Smooth muscle cell (in vitro differentiated cells): ENCODE measurements around the gene COPS2. TPM values are rescaled to one million over a fixed set of nuclear protein-coding genes. Genes with fewer than 3 reads are reported as not detected.

Experiments used
- DNase-seq: peaks from one replicate; lab custom pipeline; 2025; ENCODE audit not compliant: unreplicated experiment; lab: John Stamatoyannopoulos, UW
- H2AFZ ChIP-seq: fragments of 200-600 bp; sonication (generic); 2 replicates; pipeline ENCODE4 v1.6.0; 2016; ENCODE audit warnings: antibody characterized with exemption, low read depth, mild to moderate bottlenecking
- H3F3A ChIP-seq: fragments of 200-600 bp; sonication (generic); 2 replicates; pipeline ENCODE4 v1.6.0; 2017; ENCODE audit warnings: antibody characterized with exemption, low read depth
- H3K27ac ChIP-seq: fragments of 200-600 bp; sonication (generic); 2 replicates; pipeline ENCODE4 v1.5.1; 2016; ENCODE audit warnings: low read depth, mild to moderate bottlenecking
- H3K27me3 ChIP-seq: fragments of 200-600 bp; sonication (generic); 2 replicates; pipeline ENCODE4 v1.6.1; 2016; ENCODE audit warnings: low read depth, mild to moderate bottlenecking
- H3K36me3 ChIP-seq: fragments of 200-600 bp; sonication (generic); 2 replicates; pipeline ENCODE4 v1.5.1; 2016; ENCODE audit warnings: low read depth
- H3K4me1 ChIP-seq: fragments of 200-600 bp; sonication (generic); 2 replicates; pipeline ENCODE4 v1.5.1; 2016; ENCODE audit warnings: low read depth
- H3K4me2 ChIP-seq: fragments of 200-600 bp; sonication (generic); 2 replicates; pipeline ENCODE4 v1.6.0; 2016; ENCODE audit warnings: mild to moderate bottlenecking
- H3K4me3 ChIP-seq: fragments of 200-600 bp; sonication (generic); 2 replicates; pipeline ENCODE4 v1.5.1; 2016; ENCODE audit warnings: mild to moderate bottlenecking
- H3K79me2 ChIP-seq: fragments of 200-600 bp; sonication (generic); 2 replicates; pipeline ENCODE4 v1.6.0; 2016; ENCODE audit warnings: low read depth, mild to moderate bottlenecking
- H3K9ac ChIP-seq: fragments of 200-600 bp; sonication (generic); 2 replicates; pipeline ENCODE4 v1.6.0; 2016; ENCODE audit warnings: low read depth
- H3K9me3 ChIP-seq: fragments of 200-600 bp; sonication (generic); replicated peaks from 2 replicates; pipeline ENCODE4 v1.5.1; 2016; ENCODE audit warnings: low read depth
- H4K20me1 ChIP-seq: fragments of 200-600 bp; sonication (generic); 2 replicates; pipeline ENCODE4 v1.6.0; 2016; ENCODE audit warnings: low read depth
- WGBS: methylation state at CpG from one replicate; pipeline ENCODE4 v1.1.7; 2016; ENCODE audit warnings: low lambda C conversion rate; 5-methylcytosine and 5-hydroxymethylcytosine counted together
- polyA plus RNA-seq: library from polyadenylated mRNA; unstranded; fragments of >200 nt; fragmentation: Nextera tagmentation; extraction: Ambion mirVana; gene quantifications from 2 replicates; pipeline ENCODE4 v1.2.1, GENCODE V29; 2016
- total RNA-seq: library from RNA; depleted of rRNA; stranded (reverse); fragments of >200 nt; gene quantifications from 2 replicates; pipeline ENCODE4 v1.2.3, GENCODE V29; 2014
- TF ChIP-seq, protein P1 (sequence below): fragments of 200-600 bp; sonication (generic); IDR thresholded peaks from 2 replicates; pipeline ENCODE4 v1.5.1; 2017; ENCODE audit warnings: borderline replicate concordance, mild to moderate bottlenecking, antibody characterized with exemption; ENCODE audit not compliant: insufficient read depth, poor library complexity, severe bottlenecking

The COPS2 gene
- total and polyA plus RNA-seq, 2 experiments from 2014 or later, result 21.5 to 88.0 TPM

DNA sequence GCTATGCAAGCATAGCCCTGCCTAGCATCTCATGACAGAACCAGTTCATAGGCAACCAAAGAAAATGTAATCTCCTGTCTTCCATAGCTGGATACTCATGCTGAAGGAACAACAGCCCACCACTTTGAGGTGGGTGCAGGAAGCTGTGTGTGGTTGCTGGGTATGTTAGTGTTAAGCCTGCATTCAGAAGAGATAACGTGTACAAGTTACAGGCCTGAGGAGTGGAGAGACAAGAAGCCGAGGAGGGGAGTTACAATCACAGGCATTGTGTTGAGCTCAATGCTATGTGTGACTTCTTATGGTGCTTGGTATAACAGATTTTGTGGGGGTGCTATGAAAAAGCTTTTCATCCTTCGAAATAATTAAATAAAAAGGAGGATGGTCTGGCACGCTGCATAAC is 66.4 kb downstream of the COPS2 start:
- Histone ChIP-seq H4K20me1 (no peaks in the 10 kb centered on the region), H3K9ac (no peak overlapping the region), H3K4me3 (no peak overlapping the region), H3K4me1 (no peaks in the 10 kb centered on the region), H3K36me3 (no peaks in the 10 kb centered on the region), H3K9me3 (no peaks in the 10 kb centered on the region), H2AFZ (no peak overlapping the region), H3K4me2 (no peak overlapping the region), H3K27ac (no peak overlapping the region), H3F3A (no peaks in the 10 kb centered on the region), H3K27me3 (no peaks in the 10 kb centered on the region), H3K79me2 (no peaks in the 10 kb centered on the region)
- DNase-seq, result no peak
- TF ChIP-seq, protein P1, sequence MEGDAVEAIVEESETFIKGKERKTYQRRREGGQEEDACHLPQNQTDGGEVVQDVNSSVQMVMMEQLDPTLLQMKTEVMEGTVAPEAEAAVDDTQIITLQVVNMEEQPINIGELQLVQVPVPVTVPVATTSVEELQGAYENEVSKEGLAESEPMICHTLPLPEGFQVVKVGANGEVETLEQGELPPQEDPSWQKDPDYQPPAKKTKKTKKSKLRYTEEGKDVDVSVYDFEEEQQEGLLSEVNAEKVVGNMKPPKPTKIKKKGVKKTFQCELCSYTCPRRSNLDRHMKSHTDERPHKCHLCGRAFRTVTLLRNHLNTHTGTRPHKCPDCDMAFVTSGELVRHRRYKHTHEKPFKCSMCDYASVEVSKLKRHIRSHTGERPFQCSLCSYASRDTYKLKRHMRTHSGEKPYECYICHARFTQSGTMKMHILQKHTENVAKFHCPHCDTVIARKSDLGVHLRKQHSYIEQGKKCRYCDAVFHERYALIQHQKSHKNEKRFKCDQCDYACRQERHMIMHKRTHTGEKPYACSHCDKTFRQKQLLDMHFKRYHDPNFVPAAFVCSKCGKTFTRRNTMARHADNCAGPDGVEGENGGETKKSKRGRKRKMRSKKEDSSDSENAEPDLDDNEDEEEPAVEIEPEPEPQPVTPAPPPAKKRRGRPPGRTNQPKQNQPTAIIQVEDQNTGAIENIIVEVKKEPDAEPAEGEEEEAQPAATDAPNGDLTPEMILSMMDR, result no peak
- 66% methylated on average over 4 of the region's 4 CpGs for whole genome bisulfite sequencing

DNA sequence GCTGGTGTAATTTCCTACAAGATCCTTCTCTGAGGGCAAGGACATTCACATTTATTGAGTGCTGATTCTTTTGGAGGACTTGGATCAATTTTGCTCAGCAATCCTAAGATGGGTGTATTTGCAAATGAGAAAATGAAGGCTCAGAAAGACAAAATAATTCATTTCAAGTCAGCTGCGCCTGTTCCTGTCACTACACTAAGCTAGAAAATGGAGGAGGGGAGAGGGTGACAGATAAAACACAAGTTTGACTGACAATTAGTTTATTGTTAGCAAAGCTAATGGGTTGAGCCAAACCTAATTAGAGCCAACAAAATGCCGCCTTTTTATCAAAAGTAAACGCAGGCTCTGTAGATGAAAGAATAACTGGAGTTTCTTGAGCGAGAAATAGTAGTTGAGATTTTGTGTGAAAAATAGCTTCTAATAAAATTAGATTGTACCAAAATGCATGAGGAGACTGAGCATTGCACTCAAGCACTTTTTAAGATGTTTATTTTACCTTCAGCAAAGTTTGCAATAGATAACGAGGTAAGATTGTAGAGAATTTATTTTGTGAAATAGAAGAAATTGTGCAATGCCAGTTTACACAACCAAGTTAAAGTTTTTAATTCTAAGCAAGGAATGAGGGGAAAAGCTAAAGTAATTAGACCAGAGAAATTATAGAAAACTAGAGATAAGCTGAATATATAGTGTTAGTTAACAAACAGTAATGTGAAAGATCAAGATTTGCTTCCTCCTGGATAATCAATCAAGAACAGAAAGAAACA is 69.5 kb downstream of the COPS2 start:
- H3K4me2 ChIP-seq, result no peak overlapping the region
- H4K20me1 ChIP-seq, result no peaks in the 10 kb centered on the region
- 89% methylated on average over 5 of the region's 5 CpGs for WGBS
- H2AFZ ChIP-seq, result no peak overlapping the region
- H3K79me2 ChIP-seq, result no peaks in the 10 kb centered on the region
- no peak overlapping the region for H3K4me3 ChIP-seq
- no peaks in the 10 kb centered on the region for H3K27me3 ChIP-seq
- H3K4me1 ChIP-seq, result no peaks in the 10 kb centered on the region
- H3F3A ChIP-seq, result no peaks in the 10 kb centered on the region
- no peaks in the 10 kb centered on the region for H3K36me3 ChIP-seq
- no peak overlapping the region for H3K27ac ChIP-seq
- no peaks in the 10 kb centered on the region for H3K9me3 ChIP-seq
- H3K9ac ChIP-seq, result no peak overlapping the region
- TF ChIP-seq, protein P1, result no peak
- DNase-seq, result no peak

DNA sequence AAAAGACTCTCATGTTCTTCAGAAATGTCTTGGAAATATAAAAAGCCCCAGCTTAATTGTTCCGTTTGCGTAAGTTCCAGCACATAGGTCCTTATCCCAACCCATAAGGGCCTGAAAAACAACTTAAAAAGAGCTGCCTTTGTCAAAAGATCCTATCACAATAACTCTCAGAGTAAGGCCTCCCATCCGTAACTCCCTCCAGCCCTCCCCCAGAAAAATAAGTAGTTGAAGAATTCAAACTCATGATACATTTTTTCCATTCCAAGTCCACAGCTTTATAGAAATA is 71.2 kb downstream of the COPS2 start:
- H2AFZ ChIP-seq, result no peak overlapping the region

More for the DNA sequence above, 71.2 kb downstream of the COPS2 start:
- DNase-seq, result no peak
- Histone ChIP-seq H3F3A (no peaks in the 10 kb centered on the region), H3K9ac (no peak overlapping the region), H3K9me3 (no peaks in the 10 kb centered on the region), H3K79me2 (no peaks in the 10 kb centered on the region), H3K27ac (peak overlapping the region; percentile 54), H3K36me3 (no peaks in the 10 kb centered on the region), H3K4me2 (no peak overlapping the region), H4K20me1 (no peaks in the 10 kb centered on the region), H3K4me1 (no peaks in the 10 kb centered on the region), H3K27me3 (no peaks in the 10 kb centered on the region), H3K4me3 (no peak overlapping the region)
- WGBS, result 87% methylated on average over 3 of the region's 3 CpGs
- TF ChIP-seq, protein P1, result no peak
